ENCODE results near the gene TTBK1. TPM values are rescaled to one million over a fixed set of nuclear protein-coding genes. Genes with fewer than 3 reads are reported as not detected.
A peak's percentile ranks its signal among the peaks of the same experiment; 100 is the strongest.

Gene TTBK1
- total and polyA plus RNA-seq, 8 donors = 0.08 to 0.57 (median 0.16) TPM

DNA sequence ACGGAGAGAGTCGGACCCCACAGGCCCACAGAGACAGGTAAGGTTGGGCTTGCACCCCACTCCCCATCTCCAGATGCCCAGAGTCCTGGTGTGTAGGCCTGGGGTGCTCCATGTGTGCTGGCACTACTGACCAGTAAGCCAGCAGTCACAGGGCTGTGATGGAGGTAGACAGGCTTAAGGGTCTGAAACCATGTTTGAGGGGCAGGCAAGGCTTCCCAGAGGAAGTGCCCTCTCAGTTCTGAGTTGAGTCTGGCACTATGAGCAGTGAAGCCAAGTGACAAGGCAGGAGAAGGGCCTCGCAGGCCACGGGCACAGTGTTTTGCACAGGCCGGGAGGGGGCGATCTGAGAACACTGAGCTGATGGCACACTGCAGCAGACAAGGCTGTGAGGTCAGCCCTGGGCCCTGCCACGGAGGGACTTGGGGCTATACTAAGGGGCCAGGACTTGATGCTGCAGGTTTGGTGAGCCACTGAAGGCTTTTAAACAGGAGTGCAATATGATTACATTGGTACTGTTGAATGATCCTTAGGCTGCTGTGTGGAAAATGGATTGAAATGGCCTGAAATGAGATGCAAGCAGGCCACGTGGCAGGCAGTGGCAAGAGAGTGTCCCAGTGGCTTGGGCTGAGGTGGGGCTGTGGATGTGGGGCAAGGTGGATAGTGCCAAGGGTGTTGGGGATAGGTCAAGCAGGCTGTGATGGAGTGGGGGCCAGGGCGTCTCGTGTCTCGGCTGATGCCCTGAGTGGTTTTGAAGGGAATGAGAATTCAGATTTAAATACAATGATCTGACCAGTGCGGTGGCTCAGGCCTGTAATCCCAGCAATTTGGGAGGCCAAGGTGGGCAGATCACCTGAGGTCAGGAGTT is 20.3 kb downstream of the TTBK1 start:
- Histone ChIP-seq H3K27ac (no peak overlapping the region), H3K27me3 (no peaks in the 10 kb centered on the region), H3K4me1 (peaks cover 0 to 18% (median 10%) of the 10 kb centered on the region in 3 donors), H3K9me3 (no peaks in the 10 kb centered on the region), H3K4me3 (no peak overlapping the region), H3K36me3 (no peaks in the 10 kb centered on the region)
- DNase-seq (peak; percentile 72 to 92 (median 82)), ATAC-seq (peak; percentile 69 to 89 (median 84)), FAIRE-seq (no peak)
- WGBS, 2 donors = 45 to 48% methylated on average over 12 of the region's 12 CpGs
- peak; percentile 52 to 80 (median 64) for TF ChIP-seq CTCF (IDR thresholded peaks at IDR 0.05)
- intact Hi-C loops (cut with DNase I) = loop anchor here in 1 of 3 donors (5.0 kb wide), 1 partner anchor 94 kb away; no protein-coding TSS in a partner anchor

DNA sequence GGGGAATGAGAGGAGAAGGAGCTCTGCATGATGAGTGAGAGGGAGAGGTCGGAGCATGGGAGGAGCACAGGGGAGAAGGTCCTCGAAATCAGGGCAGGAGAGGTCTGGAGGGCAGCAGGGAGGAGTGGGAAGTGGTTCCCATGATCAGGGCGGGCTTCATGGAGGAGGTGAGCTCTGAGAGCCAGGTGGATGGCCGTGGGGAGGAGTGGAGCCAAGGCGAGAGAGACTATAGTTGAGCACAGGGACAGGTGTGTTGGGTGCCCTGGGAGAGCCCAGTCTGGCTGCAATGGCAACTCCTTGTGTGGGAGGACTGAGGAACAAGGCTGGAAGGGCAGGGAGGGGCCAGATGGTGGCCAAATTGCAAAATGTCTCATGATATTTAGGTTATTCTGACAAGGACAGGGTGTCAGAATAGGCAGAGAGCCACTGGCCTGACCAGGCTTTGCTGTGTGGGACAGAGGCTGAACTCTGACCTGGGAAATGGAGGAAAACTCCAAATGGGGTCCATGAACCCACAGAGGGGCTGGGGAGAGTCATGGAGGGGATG is 21.4 kb downstream of the TTBK1 start:
- no peak for TF ChIP-seq CTCF (IDR thresholded peaks at IDR 0.05)
- intact Hi-C loops (cut with DNase I) = loop anchor here in 1 of 3 donors (5.0 kb wide), 1 partner anchor 93 kb away; no protein-coding TSS in a partner anchor
- Histone ChIP-seq H3K36me3 (no peaks in the 10 kb centered on the region), H3K9me3 (no peaks in the 10 kb centered on the region), H3K27ac (no peak overlapping the region), H3K27me3 (no peaks in the 10 kb centered on the region), H3K4me3 (no peak overlapping the region), H3K4me1 (peaks cover 5 to 29% (median 16%) of the 10 kb centered on the region in 3 donors)
- WGBS, 2 donors = 74 to 87% methylated on average over 5 of the region's 5 CpGs
- DNase-seq = peak in 1 of 6 donors; percentile 6
- no peak for ATAC-seq
- FAIRE-seq = no peak

GRCh38 chr6:43265564-43265963 is 22.3 kb downstream of the TTBK1 start:
- intact Hi-C loops (cut with DNase I) = no loop called here

GRCh38 chr6:43267619-43268354 is 24.5 kb downstream of the TTBK1 start:
- H3K4me3 ChIP-seq = no peak overlapping the region
- H3K36me3 ChIP-seq = no peaks in the 10 kb centered on the region
- H3K27me3 ChIP-seq = no peaks in the 10 kb centered on the region
- H3K9me3 ChIP-seq = no peaks in the 10 kb centered on the region
- DNase-seq (peak in 2 of 6 donors; percentile 65 to 85), FAIRE-seq (no peak), ATAC-seq (peak; percentile 35 to 78 (median 68))
- peak overlapping the region in 3 of 4 donors; percentile 11 to 87 (median 84) for H3K27ac ChIP-seq
- 28 to 29% methylated on average over 7 of the region's 7 CpGs for WGBS, 2 donors
- H3K4me1 ChIP-seq = peaks cover 7 to 31% (median 16%) of the 10 kb centered on the region in 3 donors
- intact Hi-C loops (cut with DNase I) = no loop called here
- TF ChIP-seq CTCF (IDR thresholded peaks at IDR 0.05) = no peak

More at GRCh38 chr6:43265564-43265963, 22.3 kb downstream of the TTBK1 start:
- no peak overlapping the region for H3K27ac ChIP-seq
- FAIRE-seq (no peak), DNase-seq (no peak), ATAC-seq (no peak)
- WGBS, 2 donors = 88 to 90% methylated on average over 6 of the region's 6 CpGs
- TF ChIP-seq CTCF (IDR thresholded peaks at IDR 0.05) = no peak
- H3K36me3 ChIP-seq = no peaks in the 10 kb centered on the region
- no peaks in the 10 kb centered on the region for H3K27me3 ChIP-seq
- no peaks in the 10 kb centered on the region for H3K9me3 ChIP-seq
- no peak overlapping the region for H3K4me3 ChIP-seq
- H3K4me1 ChIP-seq = peaks cover 7 to 31% (median 16%) of the 10 kb centered on the region in 3 donors

Measured in pancreas (tissue), 10 donors.